ENCODE measurements around the gene AP1G2. TPM values are rescaled to one million over a fixed set of nuclear protein-coding genes. Genes with fewer than 3 reads are reported as not detected.
"Not testable (repeated sequence)": the region's sequence is repeated elsewhere in the genome, so short reads cannot be mapped to it uniquely, and the experiment has no call there.

Gene AP1G2
- 36.3 TPM for total RNA-seq
- 50.7 TPM for polyA plus RNA-seq

- WGBS: 2% methylated on average over 53 of the region's 53 CpGs
- Histone ChIP-seq H3K4me1 (ENCODE audit: insufficient read depth) (no peaks in the 10 kb centered on the region), H3K27ac (ENCODE audit: low read depth) (peak within 1 kb of the TSS; percentile 48)
Measured at GRCh38 chr14:23567186-23568020, at the start of gene AP1G2. Gene AP1G2, minus strand, starts transcription at chr14:23567791. Its CDS starts 477 bp downstream, at chr14:23567314.

GRCh38 chr14:23615856-23616255 lies 48.3 kb upstream of the AP1G2 start:
- Histone ChIP-seq H3K4me1 (ENCODE audit: insufficient read depth) (peaks cover 1% of the 10 kb centered on the region), H3K27ac (ENCODE audit: low read depth) (no peak overlapping the region), H3K4me3 (ENCODE audit: low read depth, low read length) (no peak overlapping the region), H3K36me3 (ENCODE audit: insufficient read depth) (no peaks in the 10 kb centered on the region)
- DNase-seq (ENCODE audit: extremely low spot score): no peak
- WGBS: 44% methylated on average over 5 of the region's 5 CpGs

More at GRCh38 chr14:23567186-23568020, at the start of gene AP1G2:
- DNase-seq (ENCODE audit: extremely low spot score): no peak
- Histone ChIP-seq H3K4me3 (ENCODE audit: low read depth, low read length) (peak within 1 kb of the TSS; percentile 62), H3K36me3 (ENCODE audit: insufficient read depth) (no peaks in the 10 kb centered on the region)

DNA sequence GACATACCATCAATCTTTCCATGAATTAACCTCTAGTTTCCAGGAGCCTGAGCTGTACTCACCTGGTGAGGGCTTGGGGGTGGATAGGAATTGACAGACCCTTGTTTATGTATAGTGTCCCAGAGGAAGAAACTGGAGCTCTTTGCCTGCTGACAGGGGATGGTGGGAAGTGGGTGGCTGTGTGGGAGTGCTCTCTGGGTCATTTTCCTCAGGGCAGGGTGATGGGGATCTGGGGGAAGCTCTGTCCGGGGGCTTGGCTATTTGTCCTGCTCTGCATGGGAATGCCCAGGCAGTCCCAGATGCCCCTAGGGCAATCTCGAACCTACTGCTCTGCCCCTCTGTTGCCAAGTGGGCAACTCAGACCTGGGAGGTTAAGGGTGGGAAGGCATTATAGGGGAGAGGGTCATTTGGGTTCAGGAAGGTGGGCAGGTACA lies 46.8 kb upstream of the AP1G2 start:
- Histone ChIP-seq H3K4me1 (ENCODE audit: insufficient read depth) (peaks cover 1% of the 10 kb centered on the region), H3K4me3 (ENCODE audit: low read depth, low read length) (no peak overlapping the region), H3K27ac (ENCODE audit: low read depth) (no peak overlapping the region), H3K36me3 (ENCODE audit: insufficient read depth) (no peaks in the 10 kb centered on the region)
- DNase-seq (ENCODE audit: extremely low spot score): no peak
- 59% methylated on average over 2 of the region's 2 CpGs for WGBS

GRCh38 chr14:23613242-23614070 lies 45.9 kb upstream of the AP1G2 start:
- Histone ChIP-seq H3K36me3 (ENCODE audit: insufficient read depth) (no peaks in the 10 kb centered on the region), H3K27ac (ENCODE audit: low read depth) (no peak overlapping the region), H3K4me1 (ENCODE audit: insufficient read depth) (peaks cover 1% of the 10 kb centered on the region), H3K4me3 (ENCODE audit: low read depth, low read length) (no peak overlapping the region)
- no peak for DNase-seq (ENCODE audit: extremely low spot score)
- WGBS: 81% methylated on average over 6 of the region's 6 CpGs

- peaks cover 1% of the 10 kb centered on the region for H3K4me1 ChIP-seq (ENCODE audit: insufficient read depth)
- no peak overlapping the region for H3K27ac ChIP-seq (ENCODE audit: low read depth)
- no peak for DNase-seq (ENCODE audit: extremely low spot score)
- 94% methylated on average over 1 of the region's 1 CpG for WGBS
- H3K4me3 ChIP-seq (ENCODE audit: low read depth, low read length): no peak overlapping the region
- H3K36me3 ChIP-seq (ENCODE audit: insufficient read depth): no peaks in the 10 kb centered on the region
Measured at GRCh38 chr14:23612802-23613201, 45.2 kb upstream of the AP1G2 start.

DNA sequence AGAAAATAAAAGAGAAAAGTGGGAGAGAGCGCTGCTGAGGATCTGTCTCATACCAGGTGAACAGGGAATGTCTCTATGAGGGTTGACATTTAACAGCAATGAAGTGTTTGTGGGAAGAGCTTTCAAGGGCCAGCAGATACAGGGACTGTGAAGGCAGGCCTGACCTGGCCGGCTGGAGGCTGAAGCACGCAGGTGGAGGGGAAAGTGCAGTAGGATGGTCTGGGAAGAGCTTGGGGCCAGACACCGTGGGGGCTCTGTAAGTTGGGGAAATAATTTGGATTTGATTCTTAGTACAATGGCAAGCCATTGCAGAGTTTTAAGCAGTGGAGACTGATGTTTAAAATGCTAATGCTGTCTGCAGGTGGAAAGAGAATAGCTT lies 44.8 kb upstream of the AP1G2 start:
- Histone ChIP-seq H3K36me3 (ENCODE audit: insufficient read depth) (no peaks in the 10 kb centered on the region), H3K27ac (ENCODE audit: low read depth) (no peak overlapping the region), H3K4me3 (ENCODE audit: low read depth, low read length) (no peak overlapping the region), H3K4me1 (ENCODE audit: insufficient read depth) (peaks cover 1% of the 10 kb centered on the region)
- 60% methylated on average over 4 of the region's 4 CpGs for WGBS
- DNase-seq (ENCODE audit: extremely low spot score): no peak

- no peak overlapping the region for H3K27ac ChIP-seq (ENCODE audit: low read depth)
- no peak overlapping the region for H3K4me3 ChIP-seq (ENCODE audit: low read depth, low read length)
- WGBS: 54% methylated on average over 4 of the region's 4 CpGs
- peaks cover 1% of the 10 kb centered on the region for H3K4me1 ChIP-seq (ENCODE audit: insufficient read depth)
- no peaks in the 10 kb centered on the region for H3K36me3 ChIP-seq (ENCODE audit: insufficient read depth)
- no peak for DNase-seq (ENCODE audit: extremely low spot score)
Measured at GRCh38 chr14:23610815-23611289, 43.3 kb upstream of the AP1G2 start.

- DNase-seq (ENCODE audit: extremely low spot score): no peak
- no peak overlapping the region for H3K27ac ChIP-seq (ENCODE audit: low read depth)
- WGBS: 61% methylated on average over 2 of the region's 2 CpGs
- peaks cover 1% of the 10 kb centered on the region for H3K4me1 ChIP-seq (ENCODE audit: insufficient read depth)
- H3K4me3 ChIP-seq (ENCODE audit: low read depth, low read length): no peak overlapping the region
- no peaks in the 10 kb centered on the region for H3K36me3 ChIP-seq (ENCODE audit: insufficient read depth)
Measured at GRCh38 chr14:23610090-23610814, 42.7 kb upstream of the AP1G2 start.

GRCh38 chr14:23609411-23610089 lies 42.0 kb upstream of the AP1G2 start:
- 69% methylated on average over 7 of the region's 7 CpGs for WGBS
- H3K4me1 ChIP-seq (ENCODE audit: insufficient read depth); DNase-seq (ENCODE audit: extremely low spot score); H3K27ac ChIP-seq (ENCODE audit: low read depth); H3K36me3 ChIP-seq (ENCODE audit: insufficient read depth); H3K4me3 ChIP-seq (ENCODE audit: low read depth, low read length): not testable (repeated sequence)

DNA sequence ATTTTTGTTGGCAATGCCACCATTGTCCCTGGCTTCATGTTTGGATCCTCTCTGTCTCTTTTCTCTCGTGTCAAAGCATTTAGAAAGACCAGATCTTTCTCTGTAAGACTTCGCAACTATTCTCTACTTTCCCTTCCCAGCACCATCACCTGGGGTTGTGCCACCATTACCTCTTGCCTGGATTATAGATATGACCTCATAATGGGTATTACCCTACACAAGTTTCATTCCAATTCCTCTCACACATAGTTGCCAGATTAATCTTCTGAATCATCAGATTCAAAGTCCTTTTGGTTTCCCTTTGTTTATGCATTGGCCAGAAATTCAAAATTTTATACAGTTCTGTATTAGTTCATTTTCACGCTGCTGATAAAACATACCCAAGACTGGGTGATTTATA lies 41.4 kb upstream of the AP1G2 start:
- no peaks in the 10 kb centered on the region for H3K36me3 ChIP-seq (ENCODE audit: insufficient read depth)
- no peak for DNase-seq (ENCODE audit: extremely low spot score)
- 86% methylated on average over 3 of the region's 3 CpGs for WGBS
- H3K4me1 ChIP-seq (ENCODE audit: insufficient read depth): no peaks in the 10 kb centered on the region
- H3K27ac ChIP-seq (ENCODE audit: low read depth): no peak overlapping the region
- no peak overlapping the region for H3K4me3 ChIP-seq (ENCODE audit: low read depth, low read length)

- no peak overlapping the region for H3K4me3 ChIP-seq (ENCODE audit: low read depth, low read length)
- H3K4me1 ChIP-seq (ENCODE audit: insufficient read depth): no peaks in the 10 kb centered on the region
- no peaks in the 10 kb centered on the region for H3K36me3 ChIP-seq (ENCODE audit: insufficient read depth)
- DNase-seq (ENCODE audit: extremely low spot score): no peak
- no peak overlapping the region for H3K27ac ChIP-seq (ENCODE audit: low read depth)
- WGBS: 33% methylated on average over 1 of the region's 1 CpG
Measured at GRCh38 chr14:23608454-23608853, 40.9 kb upstream of the AP1G2 start.

DNA sequence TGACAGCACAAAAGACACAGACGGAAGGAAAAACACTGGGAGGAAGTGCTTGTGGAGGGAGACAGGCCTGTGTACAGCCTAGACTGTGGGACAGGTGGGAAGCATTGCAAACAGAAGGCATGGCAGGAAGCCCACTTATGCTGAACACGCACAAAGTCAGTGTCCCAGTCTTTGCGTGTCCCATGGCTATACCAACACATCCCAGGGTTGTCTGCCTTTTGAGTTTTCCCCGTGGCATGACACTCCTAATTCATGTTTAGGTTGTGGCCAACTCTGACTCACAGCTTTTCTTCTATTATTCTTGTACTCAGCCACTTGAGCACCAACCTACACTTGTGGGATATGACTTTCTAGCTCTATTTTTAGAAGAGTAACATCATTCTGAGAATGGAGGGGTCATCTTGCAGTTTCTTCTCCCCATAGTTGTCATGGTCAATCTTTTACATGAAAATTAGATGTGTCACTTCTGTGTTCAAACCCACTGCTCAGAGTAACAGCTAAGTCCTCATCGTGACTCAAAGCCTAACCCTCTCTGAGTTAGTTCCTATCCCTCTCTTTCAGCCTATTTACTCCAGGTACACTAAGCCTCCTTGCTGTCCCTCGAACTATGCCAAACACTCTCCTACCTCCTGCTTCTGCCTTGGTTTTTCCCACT lies 38.5 kb upstream of the AP1G2 start:
- no peak overlapping the region for H3K4me3 ChIP-seq (ENCODE audit: low read depth, low read length)
- H3K36me3 ChIP-seq (ENCODE audit: insufficient read depth): no peaks in the 10 kb centered on the region
- H3K27ac ChIP-seq (ENCODE audit: low read depth): no peak overlapping the region
- no peak for DNase-seq (ENCODE audit: extremely low spot score)
- H3K4me1 ChIP-seq (ENCODE audit: insufficient read depth): no peaks in the 10 kb centered on the region
- 69% methylated on average over 6 of the region's 6 CpGs for WGBS
